MM.1S (cell line): ENCODE data around the gene HOXC11.

Experiments used
- CTCF ChIP-seq: fragments of 300-600 bp; sonication (generic); IDR thresholded peaks from 2 replicates; pipeline ENCODE4 v1.5.1; 2016; ENCODE audit warnings: antibody characterized with exemption, low read length, mixed read lengths
- EZH2 ChIP-seq: fragments of 300-600 bp; sonication (generic); optimal IDR thresholded peaks from 2 replicates; pipeline ENCODE3; 2017; ENCODE audit warnings: low read depth, mild to moderate bottlenecking, antibody characterized with exemption, low read length, mixed read lengths

- TF ChIP-seq EZH2 (no peak), CTCF (no peak)
These were observed 19.5 kb downstream of the HOXC11 start for GRCh38 chr12:53992377-53992889.
